CD14-positive monocyte (primary cell): Measurements from ENCODE around the gene DLK2. TPM values are rescaled to one million over a fixed set of nuclear protein-coding genes. Genes with fewer than 3 reads are reported as not detected.

Source experiments
- DNase-seq, 3 donors: peaks; one replicate each; pipeline ENCODE4 v3.0.0-alpha.2; 2011 to 2022
- H2AFZ ChIP-seq: 2 replicates; pipeline ENCODE4 v1.6.0; 2012; ENCODE audit warnings: mild to moderate bottlenecking, low read depth, low read length, inconsistent platforms; ENCODE audit not compliant: insufficient read depth, poor library complexity, severe bottlenecking
- H3K27ac ChIP-seq, 2 donors: 1 replicate in 1 of 2; 2 replicates in 1 of 2; pipeline ENCODE4 v1.5.1; 2012 to 2013; ENCODE audit warnings: low read length in 2 of 2, control low read depth in 1 of 2, inconsistent platforms in 1 of 2, low read depth in 1 of 2, mild to moderate bottlenecking in 1 of 2
- H3K27me3 ChIP-seq, 2 donors: one replicate each; pipeline versions ENCODE4 v1.6.0 to v1.6.1; 2011 to 2013; ENCODE audit warnings: low read length in 2 of 2; ENCODE audit not compliant: control insufficient read depth in 2 of 2, insufficient read depth in 2 of 2
- H3K36me3 ChIP-seq, 2 donors: replicated peaks in 1 of 2; 1 replicate in 1 of 2; 2 replicates in 1 of 2; pipeline versions ENCODE4 v1.5.1 to v1.6.1; 2012 to 2013; ENCODE audit warnings: low read length in 2 of 2, control low read depth in 1 of 2, inconsistent platforms in 1 of 2, mild to moderate bottlenecking in 1 of 2; ENCODE audit not compliant: insufficient read depth in 2 of 2, control insufficient read depth in 1 of 2
- H3K4me1 ChIP-seq, 2 donors: 1 replicate in 1 of 2; 2 replicates in 1 of 2; pipeline versions ENCODE4 v1.5.1 to v1.6.1; 2012 to 2013; ENCODE audit warnings: low read length in 2 of 2, control low read depth in 1 of 2, inconsistent platforms in 1 of 2, mild to moderate bottlenecking in 1 of 2, moderate library complexity in 1 of 2; ENCODE audit not compliant: insufficient read depth in 2 of 2, control insufficient read depth in 1 of 2
- H3K4me2 ChIP-seq: replicated peaks from 2 replicates; pipeline ENCODE3; 2012; ENCODE audit warnings: low read length, moderate library complexity, mild to moderate bottlenecking; ENCODE audit not compliant: poor library complexity, severe bottlenecking; ENCODE audit errors: extremely low read depth
- H3K4me3 ChIP-seq, 3 experiments: fragments of 200-600 bp in 1 of 3; sonication (generic) in 1 of 3; replicated peaks in 1 of 3; 1 replicate in 2 of 3; 2 replicates in 1 of 3; pipeline ENCODE4 v1.5.1; 2011 to 2013; ENCODE audit warnings: low read length in 3 of 3, mild to moderate bottlenecking in 3 of 3, control low read depth in 2 of 3, low read depth in 2 of 3, inconsistent platforms in 1 of 3, moderate library complexity in 1 of 3
- H3K79me2 ChIP-seq: 2 replicates; pipeline ENCODE4 v1.6.0; 2012; ENCODE audit warnings: mild to moderate bottlenecking, control low read depth, inconsistent platforms, low read length, moderate library complexity; ENCODE audit not compliant: insufficient read depth
- H3K9ac ChIP-seq: 2 replicates; pipeline ENCODE4 v1.6.0; 2017; ENCODE audit warnings: low read length, mild to moderate bottlenecking; ENCODE audit not compliant: insufficient read depth, poor library complexity, severe bottlenecking
- H3K9me3 ChIP-seq, 2 donors: replicated peaks in 1 of 2; 1 replicate in 1 of 2; 2 replicates in 1 of 2; pipeline versions ENCODE4 v1.5.1 to v1.6.1; 2012 to 2013; ENCODE audit warnings: low read length in 2 of 2, control low read depth in 1 of 2; ENCODE audit not compliant: control insufficient read depth in 1 of 2, insufficient read depth in 1 of 2
- H4K20me1 ChIP-seq: 2 replicates; pipeline ENCODE4 v1.6.0; 2012; ENCODE audit warnings: mild to moderate bottlenecking, low read length, control low read depth, moderate library complexity; ENCODE audit not compliant: insufficient read depth
- H3K27ac Mint-ChIP-seq, 7 donors: one replicate each; pipeline ENCODE4 v1.8.0; 2020; ENCODE audit warnings: mild to moderate bottlenecking in 7 of 7, mixed read lengths in 7 of 7, moderate library complexity in 6 of 7, inconsistent platforms in 2 of 7
- H3K27me3 Mint-ChIP-seq, 3 donors: one replicate each; pipeline ENCODE4 v1.8.0; 2021 to 2022; ENCODE audit warnings: low read depth in 3 of 3, mild to moderate bottlenecking in 3 of 3, mixed read lengths in 3 of 3, moderate library complexity in 3 of 3, inconsistent platforms in 1 of 3
- H3K36me3 Mint-ChIP-seq, 2 donors: one replicate each; pipeline ENCODE4 v1.8.0; 2020; ENCODE audit warnings: mixed read lengths in 2 of 2, inconsistent platforms in 1 of 2, mild to moderate bottlenecking in 1 of 2
- H3K4me1 Mint-ChIP-seq: one replicate; pipeline ENCODE4 v1.8.0; 2020; ENCODE audit warnings: mild to moderate bottlenecking, mixed read lengths
- H3K4me3 Mint-ChIP-seq, 2 donors: one replicate each; pipeline ENCODE4 v1.8.0; 2020; ENCODE audit warnings: mild to moderate bottlenecking in 2 of 2, mixed read lengths in 2 of 2, moderate library complexity in 1 of 2
- H3K9me3 Mint-ChIP-seq, 7 donors: one replicate each; pipeline ENCODE4 v1.8.0; 2020 to 2022; ENCODE audit warnings: mixed read lengths in 7 of 7, mild to moderate bottlenecking in 6 of 7, moderate library complexity in 6 of 7, inconsistent platforms in 2 of 7
- CTCF ChIP-seq: fragments of 200-600 bp; IDR thresholded peaks from one replicate; pipeline ENCODE4 v1.8.0; 2022; ENCODE audit warnings: antibody characterized with exemption, mild to moderate bottlenecking
- WGBS: methylation state at CpG from one replicate; pipeline ENCODE4 v1.1.5; 2013; ENCODE audit warnings: missing lambda C conversion rate; ENCODE audit not compliant: insufficient coverage; 5-methylcytosine and 5-hydroxymethylcytosine counted together
- intact Hi-C, 2 donors: fragments of 100-400 bp; cut with micrococcal nuclease; formaldehyde crosslinking; loops; one replicate each; pipeline versions ENCODE4 v1.15.0 to v1.15.1; 2023
- polyA plus RNA-seq, 3 donors: library from polyadenylated mRNA; depleted of rRNA in 1 of 3; unstranded in 2 of 3; stranded (reverse) in 1 of 3; fragments of 300-500 nt in 2 of 3; fragments of >200 nt in 1 of 3; fragmentation: Illumina TruSeq in 2 of 3; gene quantifications; 1 replicate in 2 of 3; 2 replicates in 1 of 3; pipeline ENCODE4 v1.2.3, GENCODE V29; 2012 to 2021

DLK2 gene
- polyA plus RNA-seq, 3 donors: 0.08 TPM; not detected in 2

GRCh38 chr6:43451348-43451747 lies 4.0 kb downstream of the DLK2 start:
- no peak overlapping the region for H2AFZ ChIP-seq
- no peaks in the 10 kb centered on the region for H3K9me3 ChIP-seq
- H3K4me1 ChIP-seq: peaks cover 12 to 20% of the 10 kb centered on the region in 2 donors
- H3K79me2 ChIP-seq: no peaks in the 10 kb centered on the region
- H3K36me3 Mint-ChIP-seq: peaks cover 75 to 77% of the 10 kb centered on the region in 2 donors
- intact Hi-C loops: no loop called here
- no peaks in the 10 kb centered on the region for H4K20me1 ChIP-seq
- no peak overlapping the region for H3K4me2 ChIP-seq
- DNase-seq: no peak
- no peak overlapping the region for H3K4me3 Mint-ChIP-seq
- no peak overlapping the region for H3K4me3 ChIP-seq
- no peak for TF ChIP-seq CTCF
- peaks cover 0 to 13% (median 1%) of the 10 kb centered on the region in 7 donors for H3K9me3 Mint-ChIP-seq
- H3K27ac Mint-ChIP-seq: no peak overlapping the region
- H3K27me3 ChIP-seq: peaks cover 8 to 18% of the 10 kb centered on the region in 2 donors
- H3K4me1 Mint-ChIP-seq: peaks cover 14% of the 10 kb centered on the region
- H3K36me3 ChIP-seq: peaks cover 58 to 69% of the 10 kb centered on the region in 2 donors
- peaks cover 18 to 24% (median 22%) of the 10 kb centered on the region in 3 donors for H3K27me3 Mint-ChIP-seq
- H3K27ac ChIP-seq: no peak overlapping the region
- WGBS: no CpG with 5 or more reads among the region's 4 CpGs
- no peak overlapping the region for H3K9ac ChIP-seq

GRCh38 chr6:43450699-43451131 lies 4.6 kb downstream of the DLK2 start:
- Histone ChIP-seq H3K9me3 (no peaks in the 10 kb centered on the region), H3K27me3 (peaks cover 2 to 11% of the 10 kb centered on the region in 2 donors), H3K9ac (no peak overlapping the region), H3K4me3 (no peak overlapping the region), H3K36me3 (peaks cover 64 to 76% of the 10 kb centered on the region in 2 donors), H3K4me2 (no peak overlapping the region), H2AFZ (no peak overlapping the region), H3K27ac (no peak overlapping the region), H4K20me1 (no peaks in the 10 kb centered on the region), H3K79me2 (no peaks in the 10 kb centered on the region), H3K4me1 (peaks cover 8 to 15% of the 10 kb centered on the region in 2 donors)
- H3K9me3 Mint-ChIP-seq: peaks cover 0 to 8% (median 0%) of the 10 kb centered on the region in 7 donors
- H3K27ac Mint-ChIP-seq: no peak overlapping the region
- H3K4me3 Mint-ChIP-seq: no peak overlapping the region
- intact Hi-C loops: no loop called here
- H3K36me3 Mint-ChIP-seq: peaks cover 76 to 84% of the 10 kb centered on the region in 2 donors
- no peak for DNase-seq
- no peak for TF ChIP-seq CTCF
- peaks cover 12 to 18% (median 15%) of the 10 kb centered on the region in 3 donors for H3K27me3 Mint-ChIP-seq
- WGBS: 92% methylated on average over 10 of the region's 13 CpGs
- peaks cover 9% of the 10 kb centered on the region for H3K4me1 Mint-ChIP-seq
